Central memory CD4-positive, alpha-beta T cell (primary cell): ENCODE measurements around the gene PAX5.

Experiments
- DNase-seq: peaks from one replicate; pipeline ENCODE4 v3.0.0; 2022

The PAX5 gene

DNA sequence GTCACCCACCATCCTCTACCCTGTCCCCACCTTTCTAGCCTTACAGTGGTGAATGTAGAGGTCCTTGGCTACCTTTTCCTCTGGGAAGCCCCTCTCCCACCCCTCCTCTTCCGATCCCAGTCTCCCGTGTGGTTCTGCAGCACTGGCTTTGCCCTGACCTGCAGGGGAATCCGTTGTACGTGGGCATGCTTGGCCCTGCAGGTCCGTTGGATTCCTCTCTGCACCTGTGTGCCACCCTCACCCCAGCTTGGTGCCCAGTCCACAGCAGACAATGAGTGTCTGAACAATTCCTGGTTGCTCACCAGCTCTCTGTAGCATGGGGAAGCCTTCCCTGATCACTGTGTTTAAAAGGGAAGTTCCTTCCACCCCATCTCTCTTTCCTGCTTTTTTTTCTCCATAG is 185.1 kb downstream of the PAX5 start:
- DNase-seq, result no peak

DNA sequence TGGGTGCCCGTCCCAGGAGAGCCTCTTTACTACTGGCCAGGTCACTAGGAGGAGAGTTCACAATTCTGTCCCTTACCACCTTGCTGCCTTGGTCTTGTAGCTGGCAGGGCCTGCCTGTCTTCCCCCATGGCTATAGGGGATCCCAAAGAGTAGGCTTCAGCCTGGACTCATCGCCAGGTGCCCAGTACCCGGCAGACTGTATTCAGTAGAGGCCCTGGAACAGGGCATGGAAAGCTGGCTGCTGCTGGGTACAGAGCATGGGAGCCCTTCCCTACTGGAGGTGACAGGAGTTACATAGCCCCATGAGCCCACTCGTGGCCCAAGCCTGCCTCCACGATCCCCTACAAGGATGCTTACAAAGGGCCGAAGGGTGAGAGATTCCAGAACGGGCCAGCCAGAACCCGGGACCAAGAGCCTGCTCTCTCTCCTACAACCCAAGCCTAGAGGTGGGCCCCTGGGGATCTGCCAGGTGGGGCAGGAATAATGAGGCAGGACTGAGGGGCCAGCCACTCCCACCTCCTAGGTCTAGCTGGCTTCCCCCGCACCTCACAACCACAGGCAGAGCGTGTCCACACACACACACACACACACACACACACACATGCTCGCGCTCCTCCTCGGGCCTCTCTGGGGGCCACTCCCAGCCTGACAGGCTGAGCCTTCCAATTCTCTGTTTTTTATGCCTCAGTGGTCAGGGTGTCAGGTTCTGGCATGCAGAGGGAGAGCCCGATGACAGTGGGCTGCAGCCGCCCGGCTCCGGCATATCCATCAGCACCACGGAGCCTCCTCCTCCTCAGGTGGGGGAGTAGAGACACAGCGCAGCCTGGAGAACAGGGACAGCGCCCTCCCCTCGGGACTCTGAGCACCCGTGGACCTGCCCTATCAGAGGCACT is 186.0 kb downstream of the PAX5 start:
- no peak for DNase-seq

DNA sequence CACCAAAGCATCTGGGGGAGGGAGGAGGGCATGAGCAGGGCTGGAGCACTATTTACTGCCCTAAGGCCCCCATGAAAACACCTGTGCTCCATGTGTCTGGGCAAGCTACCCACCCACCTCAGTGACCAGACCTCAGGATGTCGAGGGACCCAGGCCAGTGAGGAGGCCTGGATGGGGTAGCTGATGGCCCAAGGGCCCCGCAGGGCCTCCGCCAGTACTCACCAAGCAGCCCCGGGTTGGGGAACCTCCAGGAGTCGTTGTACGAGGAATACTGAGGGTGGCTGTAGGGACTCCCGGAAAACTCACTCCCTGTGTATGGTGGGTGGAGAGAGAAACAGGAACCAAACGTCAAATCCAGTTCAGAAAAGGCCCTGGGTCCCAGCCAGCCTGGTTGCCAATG is 187.4 kb downstream of the PAX5 start:
- DNase-seq, result no peak

DNA sequence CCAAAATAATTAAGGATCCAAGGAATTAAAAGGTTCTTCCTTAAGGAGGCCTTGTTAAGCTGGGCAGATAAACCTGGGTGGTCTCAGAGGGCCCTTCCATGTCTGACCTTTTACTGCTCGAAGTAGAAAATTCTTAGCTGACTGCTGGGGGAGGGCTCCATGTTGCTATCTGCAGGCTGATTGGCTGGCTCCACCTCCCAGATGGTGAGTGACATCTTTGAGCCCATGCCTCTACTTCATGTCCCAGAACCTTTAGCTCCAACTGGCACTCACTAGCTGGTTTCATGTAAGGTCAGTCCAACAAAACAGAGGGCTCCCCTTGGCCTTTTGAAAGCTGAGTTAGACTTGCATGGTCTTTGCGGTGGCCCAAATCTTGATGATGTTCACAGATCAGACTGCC is 188.2 kb downstream of the PAX5 start:
- no peak for DNase-seq

DNA sequence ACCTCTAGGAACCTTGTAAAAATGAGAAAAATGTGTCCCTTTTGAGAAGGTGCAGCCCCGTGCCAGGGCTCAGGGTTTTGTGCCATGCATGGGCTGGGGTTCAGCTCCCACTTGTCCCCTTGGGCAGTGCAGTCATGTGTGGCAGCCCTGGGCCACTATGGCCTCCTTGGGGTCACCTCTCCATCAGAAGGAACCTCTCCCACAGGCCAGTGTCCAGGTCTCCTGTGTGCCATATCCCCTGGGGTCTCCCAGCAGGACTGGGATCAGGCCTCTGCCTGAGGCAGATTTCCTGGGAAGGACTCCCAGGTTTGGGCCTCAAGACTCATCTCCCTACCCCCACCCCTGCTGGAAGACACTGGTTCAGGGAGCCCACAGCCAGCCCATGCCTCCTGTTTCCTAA is 189.1 kb downstream of the PAX5 start:
- no peak for DNase-seq

DNA sequence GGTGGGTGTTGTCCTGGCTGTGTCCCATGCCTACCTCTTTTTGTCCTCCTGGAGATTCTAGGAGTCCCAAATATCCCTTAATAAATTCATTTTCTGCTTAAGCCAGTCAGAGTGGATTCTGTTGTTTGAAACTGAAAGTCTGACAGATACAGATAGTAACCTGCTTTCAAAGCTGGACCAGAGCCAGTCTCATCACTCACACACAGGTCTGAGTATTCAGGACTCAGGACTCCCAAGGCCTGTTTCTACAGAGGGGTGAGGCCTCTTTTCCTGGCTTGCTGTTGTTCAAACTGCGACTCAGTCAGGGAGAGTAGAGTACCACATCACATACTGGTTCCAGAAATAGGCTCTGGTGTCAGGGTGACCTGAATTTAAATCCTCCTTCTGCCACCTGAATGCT is 190.1 kb downstream of the PAX5 start:
- DNase-seq, result no peak

DNA sequence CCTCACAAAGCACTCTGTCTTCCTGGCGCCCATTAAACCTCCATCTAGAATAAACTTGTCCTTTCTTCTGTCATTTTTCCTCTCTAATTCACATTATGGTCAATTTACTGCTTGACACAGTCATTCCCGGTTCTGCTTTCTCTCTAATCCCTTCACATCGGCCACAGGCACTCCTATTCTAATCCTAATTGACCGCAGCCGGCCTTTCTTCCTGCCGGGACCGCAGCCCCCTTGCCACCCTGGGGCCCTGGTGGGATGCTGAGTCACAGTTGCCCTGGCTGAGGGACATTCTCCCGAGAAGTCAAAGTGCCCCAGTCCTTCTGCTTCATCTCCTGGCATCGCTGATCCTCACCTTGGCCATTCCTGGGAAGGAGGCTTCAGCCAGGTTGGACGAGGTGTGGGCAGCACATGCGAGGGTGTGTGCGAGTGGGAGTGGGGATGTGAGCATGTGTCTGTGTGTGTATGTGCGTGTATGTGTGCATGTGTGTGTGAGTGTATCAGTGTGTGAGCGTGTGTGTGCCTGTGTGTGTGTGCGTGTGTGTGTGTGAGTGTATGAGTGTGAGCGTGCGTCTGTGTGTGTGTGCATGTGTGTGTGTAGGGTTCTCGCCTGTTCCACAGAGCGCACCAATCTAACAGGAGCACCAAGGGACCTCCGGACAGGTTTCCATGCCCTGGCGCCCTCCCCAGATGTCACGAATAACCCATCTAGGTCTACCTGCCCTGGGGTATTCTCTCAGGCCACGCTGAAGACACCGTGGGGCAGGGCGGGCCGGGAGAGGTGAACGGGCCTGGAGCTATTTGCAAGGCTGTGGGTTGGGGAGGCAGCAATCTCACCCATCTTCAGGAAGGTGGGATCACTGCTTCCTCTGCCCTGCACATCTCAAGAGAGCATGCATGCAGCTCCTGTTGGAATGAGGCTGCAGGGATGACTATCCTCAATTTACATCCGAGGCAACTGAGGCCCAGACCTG is 191.2 kb downstream of the PAX5 start:
- DNase-seq, result no peak

DNA sequence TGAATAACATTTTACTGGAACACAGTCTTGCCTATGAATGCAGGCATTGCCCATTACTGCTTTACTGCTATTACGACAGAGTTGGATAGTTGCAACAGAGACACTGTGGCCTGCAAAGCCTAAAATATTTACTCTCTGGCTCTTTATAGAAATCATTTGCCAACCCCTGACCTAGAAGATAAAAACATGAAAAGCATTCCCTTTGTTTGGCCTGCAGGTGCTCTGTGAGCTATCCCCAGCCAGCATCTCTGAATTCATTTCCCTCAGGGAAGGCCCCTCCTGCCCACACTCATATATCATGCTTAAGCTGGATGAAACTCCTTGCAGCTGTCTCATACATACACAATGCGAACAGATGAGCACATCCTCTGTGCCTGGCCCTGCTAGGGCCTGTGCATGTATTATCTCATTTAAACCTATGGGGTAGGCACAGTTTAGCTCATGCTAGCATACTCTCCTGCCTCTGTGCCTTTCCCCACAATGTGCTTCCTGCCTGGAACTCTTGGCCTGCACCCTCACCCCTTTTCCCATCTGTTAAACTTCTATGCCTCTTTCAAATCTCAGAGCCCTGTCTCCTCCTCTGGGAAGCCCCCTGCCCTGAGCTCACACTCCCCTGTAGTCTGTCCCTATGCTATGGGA is 193.1 kb downstream of the PAX5 start:
- DNase-seq, result no peak

DNA sequence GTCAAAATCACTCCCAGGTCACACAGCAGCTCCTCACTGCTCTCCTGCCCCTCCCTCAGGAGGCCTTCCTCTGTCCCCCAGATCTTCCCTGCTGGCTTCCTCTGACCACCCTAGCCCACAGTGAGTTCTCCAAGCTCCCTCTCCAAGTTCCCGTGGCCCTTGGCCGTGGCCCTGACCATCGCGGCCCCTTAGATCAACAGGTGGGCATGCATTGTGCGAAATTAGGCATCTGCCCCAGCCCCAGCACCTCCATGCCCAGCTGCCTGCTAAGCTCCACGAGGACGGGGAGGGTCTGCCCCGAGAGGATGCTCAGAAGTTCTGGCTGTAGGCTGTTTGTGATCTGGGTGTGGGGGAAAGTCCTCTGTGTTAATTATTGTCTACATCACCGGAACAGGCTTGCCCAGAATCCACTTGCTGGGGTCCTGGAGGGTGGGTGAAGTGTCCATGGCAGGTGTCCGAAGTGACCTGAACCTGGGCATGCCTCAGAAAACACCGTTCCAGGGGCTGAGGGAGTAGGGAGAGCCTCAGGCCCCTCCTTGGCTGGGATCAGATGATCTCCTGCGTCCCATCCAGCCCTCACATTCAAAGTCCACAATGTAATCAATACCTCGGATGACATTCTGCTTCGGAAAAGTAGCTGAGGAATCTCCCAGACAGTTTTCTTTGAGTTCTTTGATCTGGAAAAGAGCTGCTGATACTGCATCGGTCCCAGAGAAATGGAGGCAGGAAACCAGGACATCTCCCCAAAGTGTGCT is 194.8 kb downstream of the PAX5 start:
- no peak for DNase-seq

DNA sequence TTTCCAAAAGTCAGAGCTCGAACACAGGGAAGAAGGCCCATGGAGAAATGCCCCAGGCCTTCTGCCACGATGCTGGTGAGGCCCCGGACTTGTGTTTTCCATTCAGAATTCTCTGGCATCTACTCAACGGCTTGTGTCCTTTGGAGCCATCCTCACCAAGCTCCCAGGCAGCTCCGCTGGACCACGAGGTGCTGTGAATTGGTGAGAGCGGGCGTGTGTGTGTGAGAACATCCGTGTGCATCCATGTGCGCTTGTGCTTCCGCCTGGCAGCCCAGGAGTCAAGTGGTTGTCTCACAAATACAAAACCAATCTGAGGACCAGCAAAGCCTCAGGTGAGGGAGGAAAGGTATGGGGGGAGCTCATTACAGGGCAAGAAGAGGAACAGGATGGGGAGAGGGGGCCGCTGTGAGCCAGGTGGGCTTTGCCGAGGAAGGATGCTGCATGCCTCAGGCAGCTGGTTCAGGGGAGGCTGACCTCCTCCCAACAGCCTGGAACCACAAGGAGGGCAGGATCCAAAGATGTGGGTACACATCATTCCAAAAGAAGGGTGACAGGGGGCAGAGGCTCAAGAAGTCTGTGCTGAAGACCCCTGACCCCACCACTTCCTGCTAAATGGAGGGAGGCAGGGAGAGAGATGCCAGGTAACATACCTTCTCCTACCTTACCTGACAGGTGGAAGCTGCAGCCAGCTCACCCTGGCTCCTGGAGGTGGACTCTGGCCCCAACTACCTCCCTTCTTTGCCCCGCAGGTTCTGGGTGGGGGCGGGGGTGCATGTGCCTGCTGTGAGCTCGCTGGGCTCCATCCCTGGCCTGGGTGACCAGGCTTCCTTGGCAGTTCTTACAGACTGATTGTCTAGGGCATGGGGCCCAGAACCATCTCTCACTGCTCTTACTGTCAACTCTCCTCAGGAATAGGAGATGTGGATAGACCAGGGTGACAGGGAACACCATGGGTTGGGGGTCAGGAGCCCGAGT is 196.3 kb downstream of the PAX5 start:
- DNase-seq, result no peak

DNA sequence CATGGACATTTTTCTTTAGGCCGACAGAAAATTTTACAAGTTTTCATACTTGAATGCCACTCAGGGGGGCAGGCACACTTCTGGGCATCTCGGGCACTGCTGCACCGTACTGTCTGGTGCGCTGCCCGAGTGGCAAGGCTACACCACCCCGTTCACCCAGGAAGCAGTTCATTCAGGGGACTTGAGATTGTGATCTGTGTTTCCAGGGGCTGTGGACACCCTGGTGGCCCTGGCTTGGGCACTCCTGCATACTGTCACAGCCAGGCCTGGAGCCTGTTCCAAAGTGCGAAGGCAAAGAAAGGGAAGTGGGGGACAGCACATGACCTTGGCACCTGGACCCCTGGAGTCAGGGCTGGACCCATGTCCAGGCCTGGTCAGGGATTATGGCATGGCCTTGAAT is 197.6 kb downstream of the PAX5 start:
- no peak for DNase-seq

DNA sequence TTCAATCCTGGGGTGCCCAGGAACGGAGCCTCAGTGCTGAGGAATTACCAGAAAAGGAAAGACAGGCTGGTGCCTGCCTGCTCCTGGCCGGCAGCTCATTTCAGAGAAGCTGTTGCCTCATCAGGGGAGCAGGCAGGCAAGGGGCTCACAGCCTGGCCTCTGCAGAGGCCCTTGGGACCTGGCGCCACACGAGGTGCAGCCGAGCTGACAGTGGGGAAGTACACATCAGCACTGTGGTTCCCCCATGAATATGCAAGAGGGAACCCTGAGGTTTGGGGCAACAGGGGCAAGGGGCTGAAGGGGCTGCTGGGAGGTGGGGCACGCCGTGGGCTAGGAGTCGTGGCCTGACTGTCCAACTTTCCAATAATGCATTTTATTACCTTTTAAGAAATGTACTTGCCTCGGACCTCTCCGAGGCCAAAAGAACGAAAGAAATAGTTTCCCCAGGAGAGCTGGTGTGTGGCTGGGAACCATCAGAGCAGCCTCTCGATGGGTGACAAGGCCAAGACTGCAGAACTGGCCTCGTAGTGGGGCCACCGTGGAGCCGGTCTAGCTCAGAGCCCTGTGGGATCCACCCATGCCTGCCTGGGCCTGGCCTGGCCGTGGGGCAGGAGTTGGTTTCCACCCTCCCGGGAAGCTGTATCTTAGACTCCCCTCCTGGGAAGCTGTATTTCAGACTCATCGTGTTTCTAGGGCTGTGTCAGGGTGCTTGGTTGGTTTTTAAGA is 198.6 kb downstream of the PAX5 start:
- DNase-seq, result no peak

DNA sequence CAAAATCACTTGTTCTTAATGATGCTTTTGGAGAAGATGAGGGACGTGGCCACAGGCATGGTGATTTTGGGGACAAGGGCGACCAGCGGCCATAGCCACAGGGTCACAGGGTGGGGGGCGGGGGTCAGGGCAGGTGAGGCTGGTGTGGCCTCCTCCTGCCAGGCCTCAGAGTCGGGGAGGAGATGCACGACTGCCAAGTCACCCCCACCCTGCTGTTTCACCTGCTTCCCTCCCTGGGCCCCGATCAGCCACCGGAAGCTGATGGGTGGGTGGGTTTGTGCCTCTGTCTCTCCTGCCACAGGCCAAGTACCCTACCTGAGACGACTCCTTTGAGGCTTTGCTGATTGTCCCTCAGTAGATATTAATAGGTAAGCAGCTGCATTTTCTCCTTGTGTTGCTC is 199.3 kb downstream of the PAX5 start:
- no peak for DNase-seq

DNA sequence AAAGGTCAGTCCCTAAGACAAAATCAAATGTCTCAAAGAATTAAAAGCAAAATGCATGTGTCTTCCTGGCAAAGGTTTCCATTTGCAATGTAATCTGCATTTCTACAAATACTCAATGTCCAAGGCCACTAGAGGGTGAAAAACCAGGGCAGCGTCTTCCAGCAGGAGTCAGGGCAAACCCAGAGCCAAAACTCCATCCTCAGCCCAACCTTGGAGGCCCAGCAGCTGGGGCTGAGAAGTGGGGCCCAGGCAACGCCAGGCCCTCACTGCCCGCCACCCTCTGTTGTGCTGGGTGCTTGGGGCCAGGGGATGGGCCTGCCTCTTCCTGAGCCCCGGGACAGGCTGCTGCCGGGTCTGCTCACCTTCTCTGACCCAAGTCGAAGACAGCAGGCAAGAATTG is 200.1 kb downstream of the PAX5 start:
- DNase-seq, result no peak

DNA sequence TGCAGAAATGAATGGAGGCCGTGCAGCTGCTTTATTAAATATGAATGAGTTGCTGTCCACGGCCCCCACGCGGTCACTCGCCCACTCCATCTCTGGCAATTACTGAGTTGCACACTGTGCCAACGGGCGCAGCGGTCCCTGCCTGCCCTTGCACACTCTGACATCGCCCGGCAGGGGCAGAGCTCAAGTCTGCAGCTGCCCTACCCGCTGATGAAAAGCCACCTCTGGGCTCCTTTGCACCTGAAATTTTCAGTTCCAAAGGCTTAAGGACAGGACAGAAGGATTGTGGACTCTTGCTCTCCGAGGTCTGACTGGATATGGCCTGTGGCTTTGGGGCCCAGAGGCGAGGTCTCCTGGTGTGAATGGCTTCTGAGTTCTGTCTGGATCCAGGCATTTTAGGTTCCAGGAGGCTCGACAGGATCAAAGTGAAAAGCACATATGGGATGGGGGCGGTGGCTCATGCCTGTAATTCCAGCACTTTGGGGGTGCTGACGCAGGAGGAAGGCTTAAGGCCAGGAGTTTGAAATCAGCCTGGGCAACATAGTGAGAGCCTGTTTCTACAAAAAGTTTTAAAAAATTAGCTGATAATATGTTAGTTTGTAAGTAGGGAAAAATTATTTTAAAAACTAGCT is 201.8 kb downstream of the PAX5 start:
- no peak for DNase-seq

DNA sequence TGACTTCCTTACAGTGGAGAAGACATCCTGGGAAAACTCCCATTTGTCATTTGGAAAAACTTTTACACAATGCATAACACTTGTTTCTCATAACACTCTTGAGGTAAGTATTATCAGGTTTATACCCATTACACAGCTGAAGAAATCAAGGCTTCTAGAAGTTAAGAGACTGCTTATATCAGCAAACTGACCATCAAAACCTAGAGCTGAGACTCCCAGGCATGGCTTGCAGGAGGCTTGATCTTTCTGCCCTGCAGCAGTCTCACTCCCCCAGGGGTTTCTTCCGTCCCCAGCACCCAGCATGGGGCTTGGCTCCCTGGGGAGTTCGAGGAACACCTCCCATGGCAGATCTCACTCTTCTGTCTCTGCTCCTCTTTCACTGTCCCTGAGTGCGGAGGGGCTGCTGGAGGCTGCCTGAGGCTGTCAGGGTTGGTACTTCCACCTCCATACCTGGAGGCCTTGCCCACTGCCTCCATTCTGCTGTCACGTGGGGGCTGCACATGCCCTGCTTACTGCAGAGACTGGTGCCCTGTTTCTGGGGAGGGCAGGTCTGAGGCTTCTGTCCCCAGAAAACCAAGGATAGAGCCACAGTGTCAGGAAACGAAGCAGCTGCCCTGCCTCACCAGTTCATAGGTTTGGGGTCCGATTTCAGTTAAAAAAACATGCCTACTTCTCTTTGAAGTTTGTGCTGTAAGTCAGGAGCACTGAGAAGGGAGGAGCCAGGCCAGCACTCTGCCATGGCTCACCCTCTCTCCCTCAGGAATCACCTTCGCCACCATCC is 202.5 kb downstream of the PAX5 start:
- no peak for DNase-seq

DNA sequence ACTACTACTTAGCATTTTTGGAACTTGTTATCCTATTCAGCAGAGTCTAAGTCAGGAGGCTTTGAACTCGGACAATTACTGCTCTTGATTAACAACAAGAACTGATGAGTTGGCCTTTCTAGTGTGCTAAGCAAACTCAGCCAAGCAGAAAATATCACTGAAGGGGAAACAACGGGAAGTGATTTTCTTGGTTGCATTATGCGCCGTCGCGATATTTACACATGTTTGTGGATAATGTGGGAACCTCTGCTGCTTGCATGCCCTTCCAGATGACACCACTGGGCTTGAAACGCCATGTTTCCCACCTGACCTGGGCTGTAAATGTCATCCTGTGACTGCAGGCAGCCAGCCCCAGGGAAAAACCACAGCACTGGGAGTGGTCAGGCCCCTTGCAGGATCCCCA is 205.5 kb downstream of the PAX5 start:
- no peak for DNase-seq

DNA sequence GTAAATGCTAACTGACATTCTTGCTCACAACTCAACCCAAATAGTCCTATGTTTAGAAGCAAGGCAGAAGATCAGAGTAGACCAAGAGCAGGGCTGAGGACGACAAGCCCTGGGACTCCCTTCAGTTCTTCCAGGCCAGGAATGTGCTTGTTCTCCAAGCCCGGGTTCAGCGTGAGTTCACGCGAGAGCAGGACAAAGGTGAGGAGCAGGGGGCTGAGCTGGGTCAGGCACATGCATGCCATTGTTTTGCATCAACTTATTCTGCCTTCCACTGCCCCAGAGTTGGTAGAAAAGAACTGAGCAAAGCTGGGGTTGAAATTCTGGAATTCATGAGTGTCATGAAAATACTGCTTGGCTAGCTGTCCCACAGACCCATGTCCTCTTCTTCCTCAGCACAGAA is 206.5 kb downstream of the PAX5 start:
- no peak for DNase-seq

DNA sequence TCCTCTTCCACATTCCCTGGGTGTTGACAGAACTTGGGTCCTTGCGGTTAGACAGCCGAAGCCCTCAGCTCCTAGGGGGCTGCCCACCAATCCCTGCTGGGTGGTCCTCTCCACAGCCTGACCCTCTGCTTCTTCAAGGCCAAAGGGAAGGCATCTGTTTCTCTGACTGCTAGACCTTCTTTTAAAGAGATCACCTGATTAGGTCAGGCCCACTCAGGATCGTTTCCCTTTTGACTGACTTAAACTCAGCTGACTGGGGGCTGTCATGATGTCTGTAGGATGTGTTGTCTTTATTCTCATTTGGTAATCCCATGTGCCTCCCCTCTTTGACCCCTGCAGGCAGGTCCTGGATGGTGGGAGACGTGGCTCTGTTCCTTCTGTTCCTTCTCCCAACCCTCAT is 207.5 kb downstream of the PAX5 start:
- no peak for DNase-seq
